GM19397 (cell line): ENCODE data around the gene FOXP3.

ENCODE experiments used
- ATAC-seq: cut with Tn5 transposase; IDR thresholded peaks from one replicate; pipeline ENCODE4 v1.9.1; 2021; ENCODE audit warnings: mild to moderate bottlenecking, moderate library complexity; ENCODE audit not compliant: unreplicated experiment

The FOXP3 gene

GRCh38 chrX:49226946-49227345 lies 37.6 kb downstream of the FOXP3 start:
- ATAC-seq, result no peak

GRCh38 chrX:49225858-49226257 lies 38.7 kb downstream of the FOXP3 start:
- no peak for ATAC-seq

GRCh38 chrX:49221868-49222267 lies 42.6 kb downstream of the FOXP3 start:
- ATAC-seq, result no peak

- no peak for ATAC-seq
Observed at GRCh38 chrX:49220100-49220499, 44.4 kb downstream of the FOXP3 start.

GRCh38 chrX:49214996-49215526 lies 49.4 kb downstream of the FOXP3 start:
- no peak for ATAC-seq

- ATAC-seq, result no peak
Observed at GRCh38 chrX:49214416-49214815, 50.1 kb downstream of the FOXP3 start.

- no peak for ATAC-seq
Observed at GRCh38 chrX:49212861-49213260, 51.6 kb downstream of the FOXP3 start.

- no peak for ATAC-seq
Observed at GRCh38 chrX:49212209-49212608, 52.3 kb downstream of the FOXP3 start.

GRCh38 chrX:49211074-49211473 lies 53.4 kb downstream of the FOXP3 start:
- ATAC-seq, result no peak

GRCh38 chrX:49210406-49210805 lies 54.1 kb downstream of the FOXP3 start:
- ATAC-seq, result no peak

- no peak for ATAC-seq
Observed at GRCh38 chrX:49209434-49210251, 54.9 kb downstream of the FOXP3 start.

GRCh38 chrX:49208399-49208798 lies 56.1 kb downstream of the FOXP3 start:
- no peak for ATAC-seq

GRCh38 chrX:49206543-49206942 lies 58.0 kb downstream of the FOXP3 start:
- no peak for ATAC-seq

- no peak for ATAC-seq
Observed at GRCh38 chrX:49205443-49205842, 59.1 kb downstream of the FOXP3 start.

- no peak for ATAC-seq
Observed at GRCh38 chrX:49204709-49205108, 59.8 kb downstream of the FOXP3 start.

- ATAC-seq, result no peak
Observed at GRCh38 chrX:49204017-49204416, 60.5 kb downstream of the FOXP3 start.

- ATAC-seq, result no peak
Observed at GRCh38 chrX:49203536-49203935, 61.0 kb downstream of the FOXP3 start.

GRCh38 chrX:49202022-49202421 lies 62.5 kb downstream of the FOXP3 start:
- ATAC-seq, result no peak
